GM19099 (cell line): ENCODE data around the gene MRPL46.

Experiments used
- POLR2A ChIP-seq: IDR thresholded peaks from 3 replicates; pipeline ENCODE4 v1.6.1; 2011; ENCODE audit warnings: low read depth; ENCODE audit not compliant: insufficient read length; ENCODE audit errors: extremely low read depth

The MRPL46 gene

GRCh38 chr15:88467073-88467934 lies at the start of gene MRPL46, which contains the start of gene MRPS11:
Gene MRPL46 (minus strand): TSS chr15:88467388. CDS start chr15:88467377, 11 bp downstream.
Gene MRPS11 (plus strand): TSS chr15:88467708. CDS start chr15:88467718, 10 bp downstream.
- peak; percentile 81 for TF ChIP-seq POLR2A

GRCh38 chr15:88513195-88513594 lies 46.0 kb upstream of the MRPL46 start:
- no peak for TF ChIP-seq POLR2A

- no peak for TF ChIP-seq POLR2A
Measured at GRCh38 chr15:88512601-88513000, 45.4 kb upstream of the MRPL46 start.

- TF ChIP-seq POLR2A = no peak
Measured at GRCh38 chr15:88512078-88512477, 44.9 kb upstream of the MRPL46 start.

GRCh38 chr15:88511161-88511560 lies 44.0 kb upstream of the MRPL46 start:
- TF ChIP-seq POLR2A = no peak

GRCh38 chr15:88509964-88510363 lies 42.8 kb upstream of the MRPL46 start:
- no peak for TF ChIP-seq POLR2A

GRCh38 chr15:88509321-88509720 lies 42.1 kb upstream of the MRPL46 start:
- no peak for TF ChIP-seq POLR2A

- no peak for TF ChIP-seq POLR2A
Measured at GRCh38 chr15:88506628-88507027, 39.4 kb upstream of the MRPL46 start.

- no peak for TF ChIP-seq POLR2A
Measured at GRCh38 chr15:88505721-88506120, 38.5 kb upstream of the MRPL46 start.

- no peak for TF ChIP-seq POLR2A
Measured at GRCh38 chr15:88504445-88504844, 37.3 kb upstream of the MRPL46 start.

GRCh38 chr15:88498996-88499395 lies 31.8 kb upstream of the MRPL46 start:
- TF ChIP-seq POLR2A = no peak

- TF ChIP-seq POLR2A = no peak
Measured at GRCh38 chr15:88497109-88497765, 30.0 kb upstream of the MRPL46 start.

- TF ChIP-seq POLR2A = no peak
Measured at GRCh38 chr15:88493844-88494243, 26.7 kb upstream of the MRPL46 start.

GRCh38 chr15:88491158-88491557 lies 24.0 kb upstream of the MRPL46 start:
- TF ChIP-seq POLR2A = no peak

- no peak for TF ChIP-seq POLR2A
Measured at GRCh38 chr15:88490036-88490435, 22.8 kb upstream of the MRPL46 start.

GRCh38 chr15:88489321-88489720 lies 22.1 kb upstream of the MRPL46 start:
- TF ChIP-seq POLR2A = no peak
